Thymus (tissue), 11 donors: ENCODE results near the gene AKAP7. TPM values are rescaled to one million over a fixed set of nuclear protein-coding genes. Genes with fewer than 3 reads are reported as not detected.
"Not testable (repeated sequence)": the region's sequence is repeated elsewhere in the genome, so short reads cannot be mapped to it uniquely, and the experiment has no call there.

ENCODE experiments used
- DNase-seq, 9 donors: peaks; one replicate each; pipeline ENCODE4 v3.0.0-alpha.2; 2013; ENCODE audit warnings: low spot score in 9 of 9, low read depth in 6 of 9, missing footprints in 1 of 9
- H3K27ac ChIP-seq, 2 donors: one replicate each; pipeline ENCODE4 v1.5.1; 2013; ENCODE audit warnings: control low read depth in 1 of 2, low read depth in 1 of 2, low read length in 1 of 2, mild to moderate bottlenecking in 1 of 2, moderate library complexity in 1 of 2
- H3K27me3 ChIP-seq, 2 donors: one replicate each; pipeline ENCODE4 v1.5.1; 2013; ENCODE audit warnings: low read length in 1 of 2; ENCODE audit not compliant: control insufficient read depth in 2 of 2, insufficient read depth in 1 of 2
- H3K36me3 ChIP-seq, 2 donors: one replicate each; pipeline ENCODE4 v1.5.1; 2013; ENCODE audit warnings: low read length in 1 of 2, mild to moderate bottlenecking in 1 of 2, moderate library complexity in 1 of 2; ENCODE audit not compliant: control insufficient read depth in 2 of 2, insufficient read depth in 2 of 2
- H3K4me1 ChIP-seq, 2 donors: one replicate each; pipeline ENCODE4 v1.5.1; 2013; ENCODE audit warnings: low read length in 2 of 2; ENCODE audit not compliant: control insufficient read depth in 2 of 2, insufficient read depth in 2 of 2
- H3K4me3 ChIP-seq, 2 donors: one replicate each; pipeline ENCODE4 v1.5.1; 2013; ENCODE audit warnings: low read length in 2 of 2, control low read depth in 1 of 2, mild to moderate bottlenecking in 1 of 2
- H3K9me3 ChIP-seq, 2 donors: one replicate each; pipeline ENCODE4 v1.5.1; 2013; ENCODE audit warnings: low read length in 1 of 2, mild to moderate bottlenecking in 1 of 2; ENCODE audit not compliant: control insufficient read depth in 2 of 2, insufficient read depth in 1 of 2
- WGBS: extraction: QIAGEN DNeasy Blood & Tissue Kit; methylation state at CpG from one replicate; pipeline ENCODE4 v1.1.7; 2013; 5-methylcytosine and 5-hydroxymethylcytosine counted together
- polyA plus RNA-seq: library from polyadenylated mRNA; stranded (reverse); fragments of 200-250 nt; gene quantifications from one replicate; pipeline ENCODE4 v1.2.3, GENCODE V29; 2013
- total RNA-seq: library from RNA; stranded (reverse); fragments of 120-200 nt; gene quantifications from one replicate; pipeline ENCODE4 v1.2.4, GENCODE V29; 2013
- donor health status: healthy.

AKAP7 gene
- total and polyA plus RNA-seq, 2 donors = 12.0 to 16.8 TPM

GRCh38 chr6:131283466-131284175, 148.4 kb downstream of the AKAP7 start:
- no peak overlapping the region for H3K27ac ChIP-seq
- WGBS = 99% methylated on average over 7 of the region's 7 CpGs
- H3K27me3 ChIP-seq = no peaks in the 10 kb centered on the region
- H3K4me3 ChIP-seq = no peak overlapping the region
- DNase-seq = no peak
- H3K4me1 ChIP-seq = peaks cover 3 to 11% of the 10 kb centered on the region in 2 donors
- no peaks in the 10 kb centered on the region for H3K36me3 ChIP-seq
- H3K9me3 ChIP-seq = no peaks in the 10 kb centered on the region

- Histone ChIP-seq H3K27me3 (no peaks in the 10 kb centered on the region), H3K4me1 (peaks cover 3 to 11% of the 10 kb centered on the region in 2 donors), H3K36me3 (no peaks in the 10 kb centered on the region), H3K9me3 (no peaks in the 10 kb centered on the region), H3K27ac (no peak overlapping the region), H3K4me3 (no peak overlapping the region)
- DNase-seq = no peak
- WGBS = 95% methylated on average over 1 of the region's 1 CpG
These were observed 150.3 kb downstream of the AKAP7 start for GRCh38 chr6:131285548-131285947.

GRCh38 chr6:131286469-131287040, 151.3 kb downstream of the AKAP7 start:
- no peak overlapping the region for H3K27ac ChIP-seq
- H3K4me3 ChIP-seq = no peak overlapping the region
- DNase-seq = no peak
- H3K36me3 ChIP-seq = no peaks in the 10 kb centered on the region
- 95% methylated on average over 2 of the region's 2 CpGs for WGBS
- no peaks in the 10 kb centered on the region for H3K9me3 ChIP-seq
- peaks cover 3 to 4% of the 10 kb centered on the region in 2 donors for H3K4me1 ChIP-seq
- no peaks in the 10 kb centered on the region for H3K27me3 ChIP-seq

GRCh38 chr6:131288214-131288613, 152.9 kb downstream of the AKAP7 start:
- Histone ChIP-seq H3K27ac (no peak overlapping the region), H3K9me3 (no peaks in the 10 kb centered on the region), H3K27me3 (no peaks in the 10 kb centered on the region), H3K4me3 (no peak overlapping the region), H3K36me3 (no peaks in the 10 kb centered on the region), H3K4me1 (peaks cover 0 to 6% of the 10 kb centered on the region in 2 donors)
- DNase-seq = no peak
- WGBS = 97% methylated on average over 2 of the region's 2 CpGs

- 98% methylated on average over 4 of the region's 4 CpGs for WGBS
- H3K36me3 ChIP-seq = no peaks in the 10 kb centered on the region
- no peaks in the 10 kb centered on the region for H3K27me3 ChIP-seq
- peaks cover 0 to 6% of the 10 kb centered on the region in 2 donors for H3K4me1 ChIP-seq
- no peak overlapping the region for H3K4me3 ChIP-seq
- H3K27ac ChIP-seq = no peak overlapping the region
- no peaks in the 10 kb centered on the region for H3K9me3 ChIP-seq
- no peak for DNase-seq
These were observed 155.7 kb downstream of the AKAP7 start for GRCh38 chr6:131290955-131291354.

GRCh38 chr6:131292145-131292938, 157.1 kb downstream of the AKAP7 start:
- no peak for DNase-seq
- 36% methylated on average over 2 of the region's 2 CpGs for WGBS
- peaks cover 0 to 6% of the 10 kb centered on the region in 2 donors for H3K4me1 ChIP-seq
- H3K27me3 ChIP-seq = no peaks in the 10 kb centered on the region
- H3K4me3 ChIP-seq = no peak overlapping the region
- H3K27ac ChIP-seq = no peak overlapping the region
- H3K9me3 ChIP-seq = no peaks in the 10 kb centered on the region
- no peaks in the 10 kb centered on the region for H3K36me3 ChIP-seq

- H3K36me3 ChIP-seq = no peaks in the 10 kb centered on the region
- peaks cover 0 to 6% of the 10 kb centered on the region in 2 donors for H3K4me1 ChIP-seq
- no peak for DNase-seq
- no peaks in the 10 kb centered on the region for H3K9me3 ChIP-seq
- H3K4me3 ChIP-seq = no peak overlapping the region
- H3K27me3 ChIP-seq = no peaks in the 10 kb centered on the region
- WGBS = 89% methylated on average over 3 of the region's 3 CpGs
- no peak overlapping the region for H3K27ac ChIP-seq
These were observed 158.2 kb downstream of the AKAP7 start for GRCh38 chr6:131293472-131293911.

GRCh38 chr6:131295081-131295480, 159.8 kb downstream of the AKAP7 start:
- H3K4me1 ChIP-seq = peaks cover 0 to 6% of the 10 kb centered on the region in 2 donors

GRCh38 chr6:131300826-131301225, 165.6 kb downstream of the AKAP7 start:
- 97% methylated on average over 7 of the region's 7 CpGs for WGBS
- DNase-seq, H3K4me1 ChIP-seq, H3K27me3 ChIP-seq, H3K27ac ChIP-seq, H3K9me3 ChIP-seq, H3K4me3 ChIP-seq, H3K36me3 ChIP-seq: not testable (repeated sequence)

More at GRCh38 chr6:131295081-131295480, 159.8 kb downstream of the AKAP7 start:
- Histone ChIP-seq H3K27me3 (no peaks in the 10 kb centered on the region), H3K9me3 (no peaks in the 10 kb centered on the region), H3K36me3 (no peaks in the 10 kb centered on the region), H3K27ac (no peak overlapping the region), H3K4me3 (no peak overlapping the region)
- 97% methylated on average over 10 of the region's 10 CpGs for WGBS
- DNase-seq = no peak
